GM12892 (cell line): ENCODE measurements around the gene PCSK6.

Experiments
- DNase-seq: peaks from one replicate; pipeline ENCODE4 v3.0.0; 2011; ENCODE audit not compliant: insufficient read length
- FAIRE-seq: peaks from 2 replicates; lab custom pipeline; 2011; peaks lifted over from hg19 to GRCh38; lab: Jason Lieb, UNC
- POLR2A ChIP-seq: IDR thresholded peaks from 2 replicates; pipeline ENCODE4 v1.6.1; 2011; ENCODE audit warnings: low read depth, low read length, control low read depth
- POLR2AphosphoS5 ChIP-seq: IDR thresholded peaks from 2 replicates; pipeline ENCODE4 v1.6.1; 2011; ENCODE audit warnings: low read depth, low read length, control low read depth
- TAF1 ChIP-seq: IDR thresholded peaks from 2 replicates; pipeline ENCODE4 v1.6.1; 2011; ENCODE audit warnings: low read depth, mild to moderate bottlenecking, control low read depth, low read length, borderline replicate concordance

The PCSK6 gene

DNA sequence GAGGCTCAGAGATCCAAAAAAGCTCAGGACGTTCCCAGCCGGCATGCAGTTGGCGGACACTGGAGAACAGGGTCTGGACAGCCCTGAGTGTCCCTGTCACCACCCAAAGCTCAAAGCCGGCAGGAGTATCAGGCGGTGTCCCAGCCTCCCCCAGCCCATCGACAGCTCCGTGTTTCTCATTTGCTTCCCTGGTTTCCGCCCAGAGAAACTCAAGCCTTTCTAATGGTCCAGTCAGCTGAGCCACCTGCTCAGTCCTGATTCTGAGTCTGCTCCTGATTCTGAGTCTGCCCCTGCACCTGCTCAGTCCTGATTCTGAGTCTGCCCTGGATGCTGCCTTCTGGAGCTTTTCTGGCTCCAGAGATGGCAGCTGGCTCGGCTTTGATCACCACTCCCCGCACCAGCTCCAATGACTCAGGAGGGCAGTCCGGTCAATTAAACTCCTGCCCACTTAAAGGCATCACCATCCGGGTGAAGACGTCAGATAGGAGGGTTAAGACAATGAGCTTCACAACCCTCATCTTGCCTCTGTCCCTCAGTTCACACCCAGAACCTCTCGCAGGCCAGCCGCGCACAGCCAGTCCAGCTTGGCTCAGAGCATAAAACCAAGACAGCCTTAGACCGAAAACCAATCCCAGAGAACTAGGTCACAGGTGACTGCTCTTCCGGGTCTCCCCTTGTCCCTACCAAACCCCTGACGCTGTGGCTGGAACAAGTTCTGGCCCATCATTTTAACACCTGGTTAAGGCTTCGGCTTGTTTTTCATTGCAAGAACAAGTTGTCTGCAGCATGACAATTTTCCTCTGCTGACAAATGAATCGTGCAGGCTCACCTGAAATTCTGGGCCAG lies 6.8 kb downstream of the PCSK6 start:
- TF ChIP-seq POLR2A (no peak), TAF1 (no peak), POLR2AphosphoS5 (no peak)
- no peak for DNase-seq
- FAIRE-seq, result no peak

DNA sequence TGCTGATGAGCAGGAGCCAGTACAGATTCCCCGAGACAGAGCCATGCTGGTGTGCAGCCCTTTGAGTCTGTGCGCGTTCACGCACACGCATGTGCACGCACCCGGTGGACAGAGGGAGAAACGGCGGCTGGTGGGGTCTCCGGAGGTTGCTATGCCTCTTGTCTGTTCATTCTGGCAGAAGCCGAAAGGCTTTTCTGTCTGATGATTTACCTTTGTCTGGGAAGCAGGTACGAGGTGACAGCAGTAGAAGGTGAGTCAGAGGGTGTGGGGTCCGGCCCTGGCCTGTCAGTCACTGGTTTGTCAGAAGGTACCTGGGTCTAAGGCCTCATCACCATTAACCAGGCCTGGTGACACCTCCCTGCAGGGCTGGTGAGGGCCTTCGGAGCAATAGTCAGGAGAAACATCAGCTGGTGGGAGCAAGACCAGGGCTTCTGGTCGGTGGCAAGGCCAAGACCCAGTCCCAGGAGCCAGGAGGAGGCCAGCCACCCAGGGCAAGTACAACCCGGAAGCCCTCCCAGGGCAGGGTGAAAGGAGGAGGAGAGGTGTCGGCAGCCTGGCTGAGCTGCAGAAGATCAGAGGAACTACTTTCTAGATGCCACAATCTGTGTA lies 7.5 kb downstream of the PCSK6 start:
- FAIRE-seq, result no peak
- TF ChIP-seq TAF1 (no peak), POLR2AphosphoS5 (no peak), POLR2A (no peak)

DNA sequence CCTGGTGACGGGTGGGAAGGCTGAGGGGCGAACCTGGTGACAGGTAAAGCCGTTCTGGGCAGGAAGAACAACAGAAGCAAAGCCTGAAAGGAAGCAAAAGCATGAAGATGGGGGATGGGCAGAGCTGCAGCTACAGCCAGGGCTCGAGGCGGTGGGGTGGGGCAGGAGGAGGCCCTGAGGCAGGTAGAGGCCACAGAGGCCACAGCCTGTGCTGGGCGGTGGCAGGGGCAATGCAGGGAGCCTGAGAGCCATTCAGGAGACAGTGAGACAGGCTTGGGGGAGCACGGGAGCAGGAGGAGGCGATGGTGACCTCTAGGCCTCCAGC lies 8.2 kb downstream of the PCSK6 start:
- FAIRE-seq (no peak), DNase-seq (no peak)
- TF ChIP-seq POLR2AphosphoS5, result no peak
- TF ChIP-seq POLR2A, result no peak
- TF ChIP-seq TAF1, result no peak

More for the DNA sequence above, 7.5 kb downstream of the PCSK6 start:
- no peak for DNase-seq

DNA sequence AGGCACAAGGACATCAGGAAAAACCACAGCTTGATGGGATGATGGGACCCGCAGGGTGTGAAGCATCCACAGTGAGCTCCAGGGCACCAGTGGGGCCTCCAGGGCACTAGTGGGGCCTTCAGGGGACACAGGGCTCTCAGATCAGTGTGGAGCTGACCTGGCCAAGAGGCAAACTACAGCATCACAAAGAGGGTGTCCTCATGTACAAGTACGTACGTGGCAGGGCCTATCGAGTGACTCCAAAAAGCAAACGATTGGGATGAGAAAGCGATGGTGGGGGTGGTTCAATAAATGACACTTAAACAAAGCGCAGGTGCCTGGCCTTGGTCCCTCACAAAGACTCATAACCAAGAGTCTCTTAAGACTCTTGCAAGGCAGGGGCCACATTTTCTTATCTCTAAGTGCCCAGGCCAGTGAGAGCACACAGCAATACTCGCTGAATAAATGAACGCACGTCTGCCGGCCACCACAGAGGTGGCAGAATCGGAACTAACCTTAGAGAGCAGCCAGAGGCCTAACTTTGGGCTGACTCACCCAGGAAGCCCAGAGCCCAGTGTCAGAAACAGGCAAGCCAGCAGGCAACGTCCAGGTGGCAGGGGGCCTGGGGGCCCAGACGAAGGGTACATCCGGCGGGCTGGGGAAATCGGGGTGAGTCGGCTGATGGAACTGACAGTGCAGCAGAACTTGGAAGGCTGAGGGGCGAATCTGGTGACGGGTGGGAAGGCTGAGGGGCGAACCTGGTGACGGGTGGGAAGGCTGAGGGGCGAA lies 8.7 kb downstream of the PCSK6 start:
- TF ChIP-seq POLR2AphosphoS5 (no peak), POLR2A (no peak), TAF1 (no peak)
- FAIRE-seq, result no peak
- DNase-seq, result no peak

DNA sequence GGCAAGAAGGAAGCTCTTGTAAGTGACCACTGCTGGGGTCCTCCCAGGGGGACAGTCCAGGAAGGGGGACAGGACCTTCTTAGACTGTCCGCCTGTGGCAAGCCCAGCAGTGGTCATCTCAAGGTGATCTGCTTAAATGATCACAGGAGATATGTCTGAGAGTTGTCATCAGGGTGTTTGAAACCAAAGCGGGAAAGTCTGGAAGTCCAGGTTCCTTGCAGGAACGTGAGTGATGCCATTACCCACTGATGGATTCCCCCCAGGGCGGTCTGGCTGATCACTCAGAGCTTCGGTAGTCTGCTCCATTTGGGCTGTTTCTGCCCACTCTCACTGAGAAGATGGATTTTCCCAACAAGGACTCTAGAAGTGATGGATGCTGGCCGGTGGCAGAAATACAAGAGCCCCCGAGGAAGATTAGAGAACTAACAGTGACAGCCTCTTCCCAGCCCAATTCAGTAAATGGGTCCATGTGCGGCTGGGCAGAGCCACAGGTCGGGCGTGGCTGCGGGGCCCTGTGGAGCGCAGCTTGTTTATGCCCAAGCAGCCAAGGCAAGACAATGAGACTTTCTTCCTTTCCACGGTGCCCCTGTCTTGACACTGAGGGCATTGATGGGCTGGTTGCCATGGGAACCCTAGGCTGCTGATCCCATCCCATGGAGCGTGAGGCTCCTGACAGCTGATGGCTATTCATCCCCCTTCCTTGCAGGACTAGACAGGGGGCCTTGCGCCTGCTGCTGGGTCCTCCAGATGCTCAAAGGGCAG lies 9.5 kb downstream of the PCSK6 start:
- TF ChIP-seq TAF1 (no peak), POLR2AphosphoS5 (no peak), POLR2A (no peak)
- no peak for FAIRE-seq
- no peak for DNase-seq

DNA sequence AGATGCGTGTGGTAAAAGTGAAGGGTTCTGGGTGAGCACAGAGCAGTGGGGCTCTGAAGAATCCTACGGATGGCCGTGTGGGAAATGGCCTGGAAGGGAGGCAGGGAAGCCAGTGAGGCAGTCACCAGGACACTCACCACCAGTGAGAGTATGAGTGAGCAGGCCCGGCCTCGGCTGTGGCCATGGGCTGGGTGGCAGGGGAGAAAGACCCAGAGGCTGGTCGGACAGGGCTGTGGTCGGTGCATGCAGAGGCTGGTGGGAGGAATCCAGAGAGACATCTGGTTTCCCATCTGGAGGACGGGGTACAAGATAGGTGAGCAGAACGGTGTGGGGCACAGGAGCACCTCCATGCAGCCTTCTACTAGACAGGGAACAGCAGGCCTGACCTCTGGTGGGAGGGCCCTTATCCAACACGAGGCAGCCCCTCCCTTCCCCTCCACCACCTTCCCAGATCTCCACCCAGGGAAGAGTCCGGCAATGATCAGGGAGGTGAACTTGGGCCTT lies 10.1 kb downstream of the PCSK6 start:
- no peak for FAIRE-seq
- no peak for TF ChIP-seq POLR2A
- TF ChIP-seq TAF1, result no peak
- TF ChIP-seq POLR2AphosphoS5, result no peak
- no peak for DNase-seq

DNA sequence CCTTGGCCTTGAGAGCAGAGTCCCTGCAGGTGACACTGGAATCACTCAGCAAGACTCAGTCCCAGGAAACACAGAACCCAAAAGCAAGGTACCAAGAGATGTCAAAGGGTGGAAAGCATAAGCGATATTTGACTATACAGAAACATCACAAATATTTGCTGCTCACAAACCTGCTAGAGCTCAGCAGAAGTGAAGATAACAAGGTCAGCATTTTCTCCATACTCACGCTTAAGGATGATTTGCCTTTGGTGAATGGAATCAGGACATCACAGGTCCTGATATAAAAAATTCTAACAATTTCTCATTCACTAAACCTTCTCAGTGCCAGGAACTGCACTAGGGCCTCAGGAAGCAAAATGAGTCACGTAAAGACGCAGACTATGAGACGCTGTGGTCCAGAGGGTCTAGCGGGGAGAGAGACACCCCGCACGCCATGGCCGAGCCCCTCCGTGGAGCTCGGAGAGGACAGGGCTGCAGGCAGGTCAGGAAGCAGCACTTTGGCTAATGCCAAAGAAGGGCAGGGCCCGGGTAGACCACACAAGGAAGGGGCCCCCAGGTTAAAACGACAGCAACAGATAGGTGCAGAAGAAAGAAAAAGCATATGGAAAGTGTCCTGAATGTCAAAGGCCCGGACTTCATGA lies 10.7 kb downstream of the PCSK6 start:
- DNase-seq (no peak), FAIRE-seq (no peak)
- TF ChIP-seq POLR2AphosphoS5 (no peak), POLR2A (no peak), TAF1 (no peak)

DNA sequence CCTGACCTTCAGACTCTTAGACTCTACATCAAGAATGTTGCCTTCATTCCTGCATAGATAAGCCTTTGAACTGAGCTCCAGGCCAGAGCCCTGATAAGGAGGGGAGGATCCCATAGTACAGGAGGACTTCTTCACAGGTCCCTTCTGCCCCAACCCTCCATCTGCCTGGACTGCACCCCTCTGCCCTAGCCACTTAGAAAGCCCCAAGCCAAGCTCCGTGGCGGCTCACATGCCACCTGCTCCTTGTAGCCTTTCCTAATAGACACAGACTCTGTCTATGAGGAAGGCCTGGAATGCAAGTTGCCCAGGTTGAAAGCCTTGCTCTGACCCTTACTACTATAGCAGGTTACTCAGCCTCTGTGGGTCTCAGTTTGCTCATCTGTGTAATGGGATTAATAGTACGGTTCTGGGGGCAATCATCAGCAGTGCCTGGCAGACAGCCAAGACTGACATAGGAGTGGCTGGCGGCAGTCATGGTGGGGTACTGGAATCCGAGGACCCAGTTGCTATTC lies 11.6 kb downstream of the PCSK6 start:
- DNase-seq (no peak), FAIRE-seq (no peak)
- TF ChIP-seq POLR2AphosphoS5, result no peak
- no peak for TF ChIP-seq TAF1

DNA sequence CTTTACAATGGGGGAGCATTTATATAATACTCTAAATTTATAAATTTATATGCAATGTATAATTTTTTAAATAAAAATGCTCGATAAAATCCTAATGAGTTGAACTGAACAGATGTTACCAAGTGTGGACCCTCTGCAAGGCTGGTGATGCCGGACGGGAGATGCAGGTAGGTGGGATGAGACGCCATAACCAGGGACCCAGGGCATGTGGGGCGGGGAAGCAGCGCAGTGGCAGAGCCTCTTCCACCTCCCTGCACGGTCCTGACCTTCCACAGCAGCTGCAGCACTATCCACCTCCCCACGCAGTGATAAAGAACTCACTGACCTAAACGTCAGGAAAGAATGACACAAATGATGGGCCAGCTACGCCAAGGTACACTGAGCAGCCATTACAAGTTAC lies 12.8 kb downstream of the PCSK6 start:
- TF ChIP-seq TAF1 (no peak), POLR2A (no peak), POLR2AphosphoS5 (no peak)
- DNase-seq (no peak), FAIRE-seq (no peak)

DNA sequence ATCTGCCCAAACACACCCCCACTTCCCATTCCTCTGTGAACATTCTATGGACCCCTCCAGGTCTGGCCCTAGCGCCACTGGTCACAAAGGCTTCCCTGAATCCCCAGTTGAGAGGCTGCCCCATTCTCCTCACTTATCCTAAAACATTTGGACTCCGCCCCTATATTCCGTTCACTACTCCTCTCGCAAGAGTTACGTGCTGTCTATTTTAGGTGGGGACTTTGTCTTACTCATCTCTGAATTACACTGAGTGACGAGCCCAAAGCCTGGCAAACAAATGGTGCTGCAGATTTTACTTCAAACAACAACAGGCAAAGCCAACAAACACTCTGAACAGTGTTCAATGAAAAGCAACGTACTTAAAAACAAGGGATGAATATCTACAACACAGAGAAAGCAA lies 14.5 kb downstream of the PCSK6 start:
- no peak for TF ChIP-seq POLR2AphosphoS5
- TF ChIP-seq POLR2A, result no peak
- no peak for TF ChIP-seq TAF1
- FAIRE-seq (no peak), DNase-seq (no peak)
